Measurements from ENCODE around the gene KLRC2. TPM values are rescaled to one million over a fixed set of nuclear protein-coding genes. Genes with fewer than 3 reads are reported as not detected.
"Not testable (repeated sequence)": the region's sequence is repeated elsewhere in the genome, so short reads cannot be mapped to it uniquely, and the experiment has no call there.

Gene KLRC2
- total RNA-seq, 2 donors from 2014 or later = not detected

DNA sequence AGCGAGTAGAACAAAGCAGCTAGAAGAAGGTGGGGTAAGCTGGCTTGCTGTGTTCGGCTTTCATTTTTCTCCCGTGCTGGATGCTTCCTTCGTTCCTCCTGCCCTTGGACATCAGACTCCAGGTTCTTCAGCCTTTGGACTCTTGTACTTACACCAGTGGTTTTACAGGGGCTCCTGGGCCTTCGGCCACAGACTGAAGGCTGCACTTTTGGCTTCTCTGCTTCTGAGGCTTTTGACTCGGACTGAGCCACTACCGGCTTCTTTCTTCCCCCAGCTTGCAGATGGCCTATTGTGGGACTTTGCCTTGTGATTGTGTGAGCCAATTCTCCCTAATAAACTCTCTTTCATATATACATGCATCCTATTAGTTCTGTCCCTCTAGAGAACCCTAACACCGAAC lies 9.9 kb downstream of the KLRC2 start:
- not testable (repeated sequence) for H3K9me3 ChIP-seq (ENCODE audit: control insufficient read depth, low read length); H3K27me3 ChIP-seq (ENCODE audit: control insufficient read depth, insufficient read depth, low read length, poor library complexity, severe bottlenecking); H3K27ac ChIP-seq (ENCODE audit: low read depth, low read length); H3K9ac ChIP-seq (ENCODE audit: extremely low read depth, low read length, poor library complexity, severe bottlenecking); H3K4me1 ChIP-seq (ENCODE audit: control insufficient read depth, insufficient read depth, low read length); H3K36me3 Mint-ChIP-seq (ENCODE audit: low read depth); DNase-seq; H3K36me3 ChIP-seq (ENCODE audit: control insufficient read depth, insufficient read depth, low read length); H3K4me3 ChIP-seq (ENCODE audit: low read length); H3K9me3 Mint-ChIP-seq; H3K4me3 Mint-ChIP-seq; H3K27me3 Mint-ChIP-seq (ENCODE audit: insufficient read depth); H3K4me1 Mint-ChIP-seq
- H3K27ac Mint-ChIP-seq = peak overlapping the region; percentile 52
- WGBS, 2 experiments (ENCODE audit: insufficient coverage in 1 of 2, insufficient read length in 1 of 2) = 89 to 100% methylated on average over 5 to 6 of the region's 8 CpGs

- H3K36me3 ChIP-seq (ENCODE audit: control insufficient read depth, insufficient read depth, low read length); H3K36me3 Mint-ChIP-seq (ENCODE audit: low read depth); H3K4me1 Mint-ChIP-seq; H3K9me3 ChIP-seq (ENCODE audit: control insufficient read depth, low read length); H3K27ac Mint-ChIP-seq; H3K27me3 Mint-ChIP-seq (ENCODE audit: insufficient read depth); H3K4me1 ChIP-seq (ENCODE audit: control insufficient read depth, insufficient read depth, low read length); H3K4me3 ChIP-seq (ENCODE audit: low read length); H3K9ac ChIP-seq (ENCODE audit: extremely low read depth, low read length, poor library complexity, severe bottlenecking); H3K4me3 Mint-ChIP-seq; H3K27me3 ChIP-seq (ENCODE audit: control insufficient read depth, insufficient read depth, low read length, poor library complexity, severe bottlenecking); H3K27ac ChIP-seq (ENCODE audit: low read depth, low read length); H3K9me3 Mint-ChIP-seq; DNase-seq: not testable (repeated sequence)
- no CpG with 5 or more reads among the region's 1 CpG for WGBS, 2 experiments (ENCODE audit: insufficient coverage in 1 of 2, insufficient read length in 1 of 2)
Measured at GRCh38 chr12:10424260-10424899, 11.4 kb downstream of the KLRC2 start.

GRCh38 chr12:10422159-10422558 lies 13.7 kb downstream of the KLRC2 start:
- not testable (repeated sequence) for H3K4me3 ChIP-seq (ENCODE audit: low read length); H3K27me3 Mint-ChIP-seq (ENCODE audit: insufficient read depth); H3K27ac Mint-ChIP-seq; DNase-seq; H3K36me3 ChIP-seq (ENCODE audit: control insufficient read depth, insufficient read depth, low read length); H3K4me3 Mint-ChIP-seq; H3K9me3 ChIP-seq (ENCODE audit: control insufficient read depth, low read length); H3K4me1 ChIP-seq (ENCODE audit: control insufficient read depth, insufficient read depth, low read length); H3K27ac ChIP-seq (ENCODE audit: low read depth, low read length); H3K9me3 Mint-ChIP-seq; H3K27me3 ChIP-seq (ENCODE audit: control insufficient read depth, insufficient read depth, low read length, poor library complexity, severe bottlenecking); H3K9ac ChIP-seq (ENCODE audit: extremely low read depth, low read length, poor library complexity, severe bottlenecking); H3K36me3 Mint-ChIP-seq (ENCODE audit: low read depth); H3K4me1 Mint-ChIP-seq
- 29% methylated on average over 1 of the region's 3 CpGs; no CpG with 5 or more reads in 1 of the 2 experiments for WGBS, 2 experiments (ENCODE audit: insufficient coverage in 1 of 2, insufficient read length in 1 of 2)

- not testable (repeated sequence) for H3K27me3 Mint-ChIP-seq (ENCODE audit: insufficient read depth); H3K4me3 ChIP-seq (ENCODE audit: low read length); H3K4me3 Mint-ChIP-seq
Measured at GRCh38 chr12:10420334-10420733, 15.5 kb downstream of the KLRC2 start, which contains the start of gene KLRC3. KLRC3 (minus strand) TSS chr12:10420595; CDS start chr12:10420550, 45 bp downstream.

DNA sequence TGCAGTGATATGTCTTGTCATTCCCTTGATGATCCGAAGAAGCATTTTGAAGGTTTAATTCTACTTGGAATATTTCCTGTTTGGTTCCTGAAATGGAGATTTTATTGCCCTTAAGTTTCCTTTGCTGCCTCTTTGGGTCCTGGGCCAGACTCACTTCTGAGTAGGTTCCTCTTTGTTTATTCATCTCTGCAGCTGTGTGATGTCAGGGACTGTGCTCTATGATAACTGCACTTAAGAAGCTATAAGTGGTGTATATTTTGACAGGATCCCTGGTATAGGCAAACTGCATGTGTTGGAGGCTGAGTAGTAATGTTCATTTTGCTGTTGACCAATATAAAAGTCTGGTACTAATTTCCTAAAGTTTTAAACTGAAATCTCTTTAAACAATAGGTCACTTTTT lies 26.4 kb downstream of the KLRC2 start, which contains the start of gene KLRC4:
Gene KLRC4, minus strand, starts transcription at position 366 of the 400 bp plus-strand sequence. Its CDS starts 182 bp downstream, at position 184.
- TF ChIP-seq, protein P1, sequence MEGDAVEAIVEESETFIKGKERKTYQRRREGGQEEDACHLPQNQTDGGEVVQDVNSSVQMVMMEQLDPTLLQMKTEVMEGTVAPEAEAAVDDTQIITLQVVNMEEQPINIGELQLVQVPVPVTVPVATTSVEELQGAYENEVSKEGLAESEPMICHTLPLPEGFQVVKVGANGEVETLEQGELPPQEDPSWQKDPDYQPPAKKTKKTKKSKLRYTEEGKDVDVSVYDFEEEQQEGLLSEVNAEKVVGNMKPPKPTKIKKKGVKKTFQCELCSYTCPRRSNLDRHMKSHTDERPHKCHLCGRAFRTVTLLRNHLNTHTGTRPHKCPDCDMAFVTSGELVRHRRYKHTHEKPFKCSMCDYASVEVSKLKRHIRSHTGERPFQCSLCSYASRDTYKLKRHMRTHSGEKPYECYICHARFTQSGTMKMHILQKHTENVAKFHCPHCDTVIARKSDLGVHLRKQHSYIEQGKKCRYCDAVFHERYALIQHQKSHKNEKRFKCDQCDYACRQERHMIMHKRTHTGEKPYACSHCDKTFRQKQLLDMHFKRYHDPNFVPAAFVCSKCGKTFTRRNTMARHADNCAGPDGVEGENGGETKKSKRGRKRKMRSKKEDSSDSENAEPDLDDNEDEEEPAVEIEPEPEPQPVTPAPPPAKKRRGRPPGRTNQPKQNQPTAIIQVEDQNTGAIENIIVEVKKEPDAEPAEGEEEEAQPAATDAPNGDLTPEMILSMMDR (conservative IDR thresholded peaks at IDR 0.05) = no peak
- no peaks in the 10 kb centered on the region for H3K4me1 ChIP-seq (ENCODE audit: control insufficient read depth, insufficient read depth, low read length)
- H3K4me3 Mint-ChIP-seq = no peak within 1 kb of the TSS
- peaks cover 6% of the 10 kb centered on the region for H3K9me3 Mint-ChIP-seq
- no peak within 1 kb of the TSS for H3K4me3 ChIP-seq (ENCODE audit: low read length)
- peaks cover 16% of the 10 kb centered on the region for H3K4me1 Mint-ChIP-seq
- no peak within 1 kb of the TSS for H3K9ac ChIP-seq (ENCODE audit: extremely low read depth, low read length, poor library complexity, severe bottlenecking)
- H3K36me3 Mint-ChIP-seq (ENCODE audit: low read depth) = no peaks in the 10 kb centered on the region
- no peaks in the 10 kb centered on the region for H3K27me3 Mint-ChIP-seq (ENCODE audit: insufficient read depth)
- no peak for DNase-seq
- H3K27ac Mint-ChIP-seq = no peak within 1 kb of the TSS
- no peaks in the 10 kb centered on the region for H3K36me3 ChIP-seq (ENCODE audit: control insufficient read depth, insufficient read depth, low read length)
- H3K27me3 ChIP-seq (ENCODE audit: control insufficient read depth, insufficient read depth, low read length, poor library complexity, severe bottlenecking) = no peaks in the 10 kb centered on the region
- 0% methylated on average over 1 of the region's 1 CpG; no CpG with 5 or more reads in 1 of the 2 experiments for WGBS, 2 experiments (ENCODE audit: insufficient coverage in 1 of 2, insufficient read length in 1 of 2)
- no peak within 1 kb of the TSS for H3K27ac ChIP-seq (ENCODE audit: low read depth, low read length)
- H3K9me3 ChIP-seq (ENCODE audit: control insufficient read depth, low read length) = peaks cover 6% of the 10 kb centered on the region

More at GRCh38 chr12:10420334-10420733, 15.5 kb downstream of the KLRC2 start, which contains the start of gene KLRC3:
- H3K9me3 Mint-ChIP-seq; H3K36me3 Mint-ChIP-seq (ENCODE audit: low read depth); H3K9ac ChIP-seq (ENCODE audit: extremely low read depth, low read length, poor library complexity, severe bottlenecking); H3K27ac ChIP-seq (ENCODE audit: low read depth, low read length); H3K36me3 ChIP-seq (ENCODE audit: control insufficient read depth, insufficient read depth, low read length); H3K4me1 Mint-ChIP-seq; DNase-seq; H3K9me3 ChIP-seq (ENCODE audit: control insufficient read depth, low read length); H3K27ac Mint-ChIP-seq; H3K27me3 ChIP-seq (ENCODE audit: control insufficient read depth, insufficient read depth, low read length, poor library complexity, severe bottlenecking); H3K4me1 ChIP-seq (ENCODE audit: control insufficient read depth, insufficient read depth, low read length): not testable (repeated sequence)
- 86% methylated on average over 1 of the region's 1 CpG; no CpG with 5 or more reads in 1 of the 2 experiments for WGBS, 2 experiments (ENCODE audit: insufficient coverage in 1 of 2, insufficient read length in 1 of 2)

Data from endodermal cell (in vitro differentiated cells).